C4-2B (cell line): Measurements from ENCODE around the gene STAP2.
"Not testable (repeated sequence)": the region's sequence is repeated elsewhere in the genome, so short reads cannot be mapped to it uniquely, and the experiment has no call there.

Experiments
- H3K27ac ChIP-seq: fragments of 450-650 bp; 2 replicates; pipeline ENCODE4 v1.5.1; 2017
- CTCF ChIP-seq: fragments of 450-650 bp; conservative IDR thresholded peaks from 2 replicates; pipeline ENCODE4 v1.5.1; 2017; ENCODE audit warnings: mild to moderate bottlenecking
- ZFX ChIP-seq: fragments of 450-650 bp; IDR thresholded peaks from 2 replicates; pipeline ENCODE4 v1.6.1; 2017

Gene STAP2

DNA sequence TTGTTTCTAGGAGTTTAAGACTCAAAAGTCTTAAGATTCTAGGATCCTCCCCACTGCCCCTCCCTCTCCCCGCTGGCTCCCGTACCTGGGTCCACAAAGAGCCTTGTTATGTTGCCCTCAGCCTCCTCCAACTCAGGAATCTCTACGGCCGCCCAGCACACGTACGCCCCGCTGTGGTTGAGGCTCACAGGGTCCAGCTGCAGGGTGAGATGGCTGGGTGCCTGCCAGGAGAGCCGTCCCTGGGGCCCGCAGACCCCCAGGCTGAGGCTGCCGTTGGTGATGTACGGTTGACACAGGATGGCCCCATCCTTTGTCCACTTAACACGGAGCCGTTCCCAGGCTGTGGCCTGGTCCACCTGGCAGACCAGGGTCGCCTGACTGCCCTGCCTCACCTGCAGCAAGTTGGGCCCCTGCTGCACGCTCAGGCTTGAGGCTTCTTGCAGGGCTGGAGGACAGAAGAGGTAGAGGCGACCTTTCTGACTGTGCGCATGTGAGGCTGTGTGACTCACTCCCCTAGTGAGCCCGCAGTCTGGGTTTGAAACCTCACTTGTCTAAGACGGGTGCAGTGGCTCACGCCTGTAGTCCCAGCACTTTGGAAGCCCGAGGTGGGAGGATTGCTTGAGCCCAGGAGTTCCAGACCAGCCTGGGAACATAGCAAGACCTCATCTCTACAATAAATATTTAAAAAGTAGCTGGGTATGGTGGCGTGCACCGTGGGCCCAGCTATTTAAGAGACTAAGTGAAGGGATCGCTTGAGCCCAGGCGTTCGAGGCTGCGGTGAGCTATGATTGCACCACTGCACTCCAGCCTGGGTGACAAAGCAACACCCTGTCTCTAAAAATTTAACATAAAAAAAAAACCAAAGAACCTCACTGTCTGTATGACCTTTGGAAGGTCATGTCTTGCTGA, 40.5 kb downstream of the STAP2 start:
- TF ChIP-seq CTCF: no peak
- TF ChIP-seq ZFX: no peak
- H3K27ac ChIP-seq: no peak overlapping the region

GRCh38 chr19:4295972-4296771, 42.5 kb downstream of the STAP2 start:
- no peak for TF ChIP-seq ZFX
- no peak for TF ChIP-seq CTCF

GRCh38 chr19:4294389-4294788, 44.2 kb downstream of the STAP2 start:
- TF ChIP-seq CTCF (no peak), ZFX (no peak)

More at GRCh38 chr19:4295972-4296771, 42.5 kb downstream of the STAP2 start:
- H3K27ac ChIP-seq: no peak overlapping the region

GRCh38 chr19:4292515-4292914, 46.1 kb downstream of the STAP2 start:
- H3K27ac ChIP-seq: no peak overlapping the region
- no peak for TF ChIP-seq ZFX
- TF ChIP-seq CTCF: no peak

More at GRCh38 chr19:4294389-4294788, 44.2 kb downstream of the STAP2 start:
- no peak overlapping the region for H3K27ac ChIP-seq

DNA sequence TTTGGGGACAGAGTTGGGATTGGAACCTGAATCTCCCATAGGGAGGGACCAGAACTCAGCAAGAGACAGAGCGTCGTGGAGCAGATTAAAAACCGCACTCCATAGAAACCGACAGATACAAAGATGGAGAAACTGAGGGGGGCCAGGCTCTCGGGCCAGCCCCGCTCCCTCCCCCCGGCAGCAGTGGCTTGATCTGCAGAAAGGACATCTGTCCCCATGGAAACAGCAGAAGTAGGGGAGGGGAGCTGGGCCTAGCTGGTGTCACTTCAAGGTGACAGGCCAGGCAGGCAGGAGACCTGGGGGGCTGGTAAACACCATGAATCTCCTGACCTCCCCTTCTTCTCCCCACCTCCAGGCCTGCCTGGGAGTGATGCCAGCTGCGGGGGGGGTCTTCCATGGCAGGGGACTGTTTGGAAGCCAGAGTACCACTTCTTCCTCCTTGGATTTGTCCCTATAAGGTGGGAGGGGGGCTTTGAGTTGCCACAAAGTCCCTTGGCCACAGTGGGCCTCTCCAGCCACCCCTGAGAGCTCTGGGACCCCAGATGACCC, 47.4 kb downstream of the STAP2 start:
- H3K27ac ChIP-seq: no peak overlapping the region
- TF ChIP-seq CTCF: no peak
- no peak for TF ChIP-seq ZFX

- TF ChIP-seq CTCF (no peak), ZFX (no peak)
- H3K27ac ChIP-seq: no peak overlapping the region
Observed at GRCh38 chr19:4288091-4288777, 50.4 kb downstream of the STAP2 start.

GRCh38 chr19:4286141-4286540, 52.5 kb downstream of the STAP2 start:
- H3K27ac ChIP-seq: not testable (repeated sequence)
